ENCODE data around the gene GPD2. TPM values are rescaled to one million over a fixed set of nuclear protein-coding genes. Genes with fewer than 3 reads are reported as not detected.

The GPD2 gene
- total RNA-seq, 1 donor from 2014 or later: 76.9 TPM

DNA sequence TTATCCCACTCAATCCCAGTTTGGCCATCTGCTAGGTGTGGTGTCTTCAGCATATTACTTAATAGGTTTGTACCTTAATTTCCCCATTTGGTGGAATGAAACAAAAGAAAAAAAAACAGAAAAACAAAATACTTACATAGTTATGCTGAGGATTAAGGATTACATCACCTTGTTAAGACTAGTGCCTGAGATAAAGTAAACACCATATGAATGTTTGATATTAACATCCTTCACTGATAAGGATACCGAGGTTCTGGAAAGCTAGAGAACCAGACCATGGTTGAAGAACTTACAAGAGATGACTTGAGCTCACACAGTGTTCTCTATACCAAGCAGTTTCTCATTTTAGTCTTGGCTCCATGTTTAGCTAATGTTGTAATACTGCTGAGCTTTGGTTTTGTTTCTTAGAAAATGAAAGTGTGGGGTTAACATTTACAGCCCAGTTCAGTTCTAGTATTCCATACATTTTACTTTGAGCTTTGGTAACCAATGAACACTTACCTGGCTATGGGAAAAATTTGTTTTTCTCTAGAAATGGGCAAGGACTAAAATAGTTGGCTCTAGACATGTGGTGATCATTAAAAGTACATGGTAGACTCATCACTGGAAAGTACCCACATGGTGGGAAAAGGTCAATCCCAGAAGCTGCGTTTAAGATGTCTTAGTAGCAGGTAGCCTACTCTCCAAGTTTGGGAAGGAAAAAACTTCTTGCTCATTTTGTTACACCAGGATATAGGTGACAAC lies 5.8 kb upstream of the GPD2 start:
- Histone ChIP-seq H3K4me3 (ENCODE audit: low read depth, low read length) (no peak overlapping the region), H3K36me3 (ENCODE audit: control insufficient read depth, insufficient read depth, low read length) (no peaks in the 10 kb centered on the region), H3K27me3 (ENCODE audit: control insufficient read depth, insufficient read depth, low read length) (no peaks in the 10 kb centered on the region)
- TF ChIP-seq, protein P1, sequence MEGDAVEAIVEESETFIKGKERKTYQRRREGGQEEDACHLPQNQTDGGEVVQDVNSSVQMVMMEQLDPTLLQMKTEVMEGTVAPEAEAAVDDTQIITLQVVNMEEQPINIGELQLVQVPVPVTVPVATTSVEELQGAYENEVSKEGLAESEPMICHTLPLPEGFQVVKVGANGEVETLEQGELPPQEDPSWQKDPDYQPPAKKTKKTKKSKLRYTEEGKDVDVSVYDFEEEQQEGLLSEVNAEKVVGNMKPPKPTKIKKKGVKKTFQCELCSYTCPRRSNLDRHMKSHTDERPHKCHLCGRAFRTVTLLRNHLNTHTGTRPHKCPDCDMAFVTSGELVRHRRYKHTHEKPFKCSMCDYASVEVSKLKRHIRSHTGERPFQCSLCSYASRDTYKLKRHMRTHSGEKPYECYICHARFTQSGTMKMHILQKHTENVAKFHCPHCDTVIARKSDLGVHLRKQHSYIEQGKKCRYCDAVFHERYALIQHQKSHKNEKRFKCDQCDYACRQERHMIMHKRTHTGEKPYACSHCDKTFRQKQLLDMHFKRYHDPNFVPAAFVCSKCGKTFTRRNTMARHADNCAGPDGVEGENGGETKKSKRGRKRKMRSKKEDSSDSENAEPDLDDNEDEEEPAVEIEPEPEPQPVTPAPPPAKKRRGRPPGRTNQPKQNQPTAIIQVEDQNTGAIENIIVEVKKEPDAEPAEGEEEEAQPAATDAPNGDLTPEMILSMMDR (IDR thresholded peaks at IDR 0.05; ENCODE audit: insufficient read depth, low read length, severe bottlenecking): no peak
- no peak for FAIRE-seq
- DNase-seq (ENCODE audit: low read depth): peak; percentile 37

DNA sequence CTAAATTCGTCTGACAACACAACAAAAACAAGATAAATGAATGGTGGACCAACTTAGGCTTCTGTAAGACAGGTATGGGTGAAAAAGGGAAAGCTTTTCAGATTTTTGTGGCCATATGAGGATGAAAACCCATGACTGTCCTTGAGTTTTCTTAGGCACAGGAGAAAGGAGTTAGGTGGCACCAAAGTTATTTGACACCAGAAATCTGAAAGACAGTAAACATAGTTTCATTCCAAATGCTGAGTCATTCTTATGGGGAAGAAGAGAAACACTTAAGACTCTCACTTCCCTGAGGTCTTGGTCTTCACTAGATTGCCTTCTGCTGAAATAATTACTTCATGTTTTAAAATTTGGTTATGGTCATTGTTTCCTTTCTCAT lies 5.2 kb upstream of the GPD2 start:
- H3K36me3 ChIP-seq (ENCODE audit: control insufficient read depth, insufficient read depth, low read length): no peaks in the 10 kb centered on the region
- no peaks in the 10 kb centered on the region for H3K27me3 ChIP-seq (ENCODE audit: control insufficient read depth, insufficient read depth, low read length)
- TF ChIP-seq, protein P1 (IDR thresholded peaks at IDR 0.05; ENCODE audit: insufficient read depth, low read length, severe bottlenecking): no peak
- H3K4me3 ChIP-seq (ENCODE audit: low read depth, low read length): no peak overlapping the region
- FAIRE-seq: peak; percentile 55
- peak; percentile 84 for DNase-seq (ENCODE audit: low read depth)

- H3K36me3 ChIP-seq (ENCODE audit: control insufficient read depth, insufficient read depth, low read length): no peaks in the 10 kb centered on the region
- TF ChIP-seq, protein P1 (IDR thresholded peaks at IDR 0.05; ENCODE audit: insufficient read depth, low read length, severe bottlenecking): no peak
- H3K4me3 ChIP-seq (ENCODE audit: low read depth, low read length): peak overlapping the region; percentile 81
- DNase-seq (ENCODE audit: low read depth): no peak
- FAIRE-seq: no peak
- H3K27me3 ChIP-seq (ENCODE audit: control insufficient read depth, insufficient read depth, low read length): no peaks in the 10 kb centered on the region
These were observed 1.5 kb upstream of the GPD2 start for GRCh38 chr2:156434461-156435291.

DNA sequence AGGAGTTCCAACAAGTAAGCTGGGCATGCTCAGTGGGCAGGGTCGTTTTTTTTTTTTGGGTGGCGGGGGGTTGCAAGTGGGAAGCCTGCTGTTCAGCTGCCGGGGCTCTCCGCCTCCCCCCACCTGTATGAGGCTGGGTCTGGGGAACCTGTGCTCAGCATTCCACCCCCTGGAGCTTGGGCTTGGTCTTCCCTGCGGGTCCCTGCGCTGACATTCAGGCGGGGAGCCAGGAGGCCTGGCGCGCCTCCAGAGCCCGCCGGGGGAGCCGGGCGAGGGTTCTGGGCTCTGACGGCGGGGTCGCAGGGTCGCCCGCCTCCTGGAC lies 822 bp upstream of the GPD2 start:
- TF ChIP-seq, protein P1 (IDR thresholded peaks at IDR 0.05; ENCODE audit: insufficient read depth, low read length, severe bottlenecking): no peak
- no peak for FAIRE-seq
- no peaks in the 10 kb centered on the region for H3K27me3 ChIP-seq (ENCODE audit: control insufficient read depth, insufficient read depth, low read length)
- DNase-seq (ENCODE audit: low read depth): no peak
- peak overlapping the region; percentile 81 for H3K4me3 ChIP-seq (ENCODE audit: low read depth, low read length)
- no peaks in the 10 kb centered on the region for H3K36me3 ChIP-seq (ENCODE audit: control insufficient read depth, insufficient read depth, low read length)

GRCh38 chr2:156436497-156437085 lies 412 bp downstream of the GPD2 start:
- H3K27me3 ChIP-seq (ENCODE audit: control insufficient read depth, insufficient read depth, low read length): no peaks in the 10 kb centered on the region
- TF ChIP-seq, protein P1 (IDR thresholded peaks at IDR 0.05; ENCODE audit: insufficient read depth, low read length, severe bottlenecking): no peak
- no peak for FAIRE-seq
- DNase-seq (ENCODE audit: low read depth): peak; percentile 33
- no peaks in the 10 kb centered on the region for H3K36me3 ChIP-seq (ENCODE audit: control insufficient read depth, insufficient read depth, low read length)
- H3K4me3 ChIP-seq (ENCODE audit: low read depth, low read length): peak overlapping the region; percentile 81
